NK-92 (cell line): ENCODE data around the gene TPCN1.

ENCODE experiments used
- DNase-seq: peaks from one replicate; lab custom pipeline; 2025; ENCODE audit not compliant: unreplicated experiment; lab: John Stamatoyannopoulos, UW

Gene TPCN1

DNA sequence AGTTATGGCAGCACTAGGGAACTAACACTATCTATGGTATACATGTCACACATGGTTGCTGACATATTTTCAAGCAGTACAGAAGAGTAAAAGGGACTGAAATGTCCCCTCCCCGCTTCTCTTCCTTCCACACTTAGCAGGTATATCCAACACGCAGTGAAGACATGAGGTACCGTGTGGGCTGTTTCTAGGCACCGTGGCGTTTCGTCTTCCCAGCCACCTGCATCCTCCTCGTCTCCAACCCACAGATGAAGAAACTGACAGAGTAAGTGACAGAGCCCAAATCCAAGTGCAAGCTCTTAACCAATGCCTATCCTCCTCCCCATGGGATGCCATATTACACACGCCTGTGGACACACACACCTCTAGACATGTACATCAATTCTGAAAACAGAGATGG lies 81.2 kb downstream of the TPCN1 start:
- DNase-seq: no peak

DNA sequence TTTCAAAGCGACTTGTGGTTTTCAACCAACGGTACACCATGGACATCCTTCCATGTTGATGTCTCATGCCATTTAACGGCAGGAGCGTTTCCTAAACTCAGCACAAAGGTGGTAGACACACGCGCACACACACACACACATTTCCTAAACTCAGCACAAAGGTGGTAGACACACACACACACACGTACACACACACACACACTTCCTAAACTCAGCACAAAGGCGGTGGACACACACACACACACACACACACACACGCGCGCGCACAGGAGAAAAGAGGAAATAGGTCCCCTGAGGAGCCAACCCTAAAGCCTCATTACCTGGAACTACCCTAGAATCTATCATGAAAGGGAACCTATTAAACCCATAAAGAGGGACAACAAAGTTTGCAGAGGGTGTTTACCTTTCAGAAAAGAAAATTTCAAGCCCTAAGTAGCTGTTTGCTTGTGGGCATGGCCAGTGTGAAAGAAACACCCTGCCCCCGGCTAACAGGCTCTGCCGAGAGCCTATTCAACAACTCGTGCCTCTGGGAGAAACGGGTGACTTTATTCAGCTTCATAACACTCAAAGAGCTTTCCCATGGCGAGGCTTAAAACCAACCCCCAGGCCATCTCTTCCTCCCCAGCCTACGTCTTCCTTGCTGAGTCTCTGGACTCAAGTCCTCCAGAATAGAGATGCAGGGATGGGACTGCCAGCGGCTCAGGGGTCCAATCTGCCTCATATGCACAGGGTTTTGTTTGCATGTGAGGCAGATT lies 81.8 kb downstream of the TPCN1 start:
- DNase-seq: no peak

DNA sequence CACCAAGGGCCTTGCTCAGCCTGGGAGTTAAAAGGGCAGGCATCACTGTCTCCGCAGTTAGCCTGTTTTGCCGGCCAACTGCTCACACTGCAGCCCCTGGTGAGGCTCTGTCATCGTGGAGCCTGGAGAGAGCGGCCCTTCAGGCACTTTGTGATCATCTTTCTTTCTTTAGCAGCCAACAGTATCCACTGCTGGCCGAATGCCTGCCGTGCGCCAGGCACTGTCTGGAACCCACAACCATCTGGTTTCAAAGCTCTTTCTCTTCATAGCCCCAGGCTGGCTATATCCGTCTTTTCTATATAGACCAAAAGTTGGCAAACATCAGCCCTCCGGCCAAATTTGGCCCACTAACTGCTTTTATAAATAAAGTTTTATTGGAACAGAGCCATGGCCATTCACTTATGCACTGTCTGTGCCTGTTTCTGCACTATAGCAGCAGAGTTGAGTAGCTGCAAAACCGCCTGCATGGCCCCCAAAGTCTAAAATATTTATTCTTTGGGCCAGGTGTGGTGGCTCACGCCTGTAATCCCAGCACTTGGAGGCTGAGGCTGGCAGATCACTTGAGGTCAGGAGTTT lies 84.1 kb downstream of the TPCN1 start:
- DNase-seq: no peak

DNA sequence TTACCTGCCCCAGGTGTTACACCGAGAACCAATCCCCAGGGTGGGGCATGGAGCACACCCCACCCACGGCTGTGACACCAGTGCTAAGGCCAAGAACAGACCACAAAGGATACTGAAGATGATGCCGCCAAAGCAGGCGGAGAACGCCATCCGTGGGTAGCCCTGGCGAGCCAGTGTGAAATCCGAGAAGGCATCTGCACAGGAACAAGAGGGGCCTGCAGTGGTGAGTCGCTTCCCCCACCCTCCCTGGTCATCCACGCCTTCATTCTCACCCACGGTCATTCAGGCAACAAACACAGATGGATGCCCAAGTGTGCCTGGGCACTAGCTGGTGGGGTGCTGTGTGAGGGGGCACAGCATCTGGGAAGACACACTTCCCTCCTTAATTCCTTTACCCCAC lies 85.1 kb downstream of the TPCN1 start:
- DNase-seq: no peak

DNA sequence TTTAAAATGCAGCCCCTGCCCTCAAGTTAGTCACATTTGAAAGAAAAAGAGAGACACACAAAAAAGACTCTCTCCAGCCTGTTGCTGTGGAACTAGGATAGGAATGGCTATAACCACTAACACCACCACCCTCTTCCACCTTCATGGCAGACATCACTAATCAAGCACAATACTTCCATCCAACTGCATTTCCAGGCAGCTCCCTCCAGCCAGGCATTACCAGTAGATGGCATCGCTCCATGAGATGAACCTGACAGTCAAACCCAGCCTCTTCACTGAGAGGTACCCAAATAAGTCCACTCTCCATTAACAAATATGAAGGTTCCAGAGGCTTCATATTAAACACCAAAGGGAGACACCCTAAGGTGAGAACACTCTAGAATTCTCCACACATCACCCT lies 89.2 kb downstream of the TPCN1 start:
- no peak for DNase-seq

DNA sequence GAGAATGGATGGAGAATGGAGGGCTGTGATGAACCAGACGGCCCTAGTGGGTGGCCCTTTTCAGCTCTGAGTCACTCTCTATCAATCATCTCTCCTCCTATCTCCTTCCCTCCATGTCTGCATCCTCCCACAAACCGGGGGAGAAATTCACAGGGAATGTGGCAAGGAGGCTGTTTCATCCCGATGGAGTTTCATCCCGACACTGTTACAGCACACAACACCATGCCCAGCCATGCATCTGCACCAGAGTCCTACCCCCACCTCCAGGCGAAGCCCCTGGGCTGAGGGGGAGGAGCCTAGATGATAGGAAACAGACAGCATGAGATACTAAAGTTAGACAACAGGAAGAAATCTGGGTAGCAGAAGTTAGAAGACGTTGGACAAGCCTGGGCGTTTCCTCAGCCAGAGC lies 92.9 kb downstream of the TPCN1 start:
- DNase-seq: no peak

DNA sequence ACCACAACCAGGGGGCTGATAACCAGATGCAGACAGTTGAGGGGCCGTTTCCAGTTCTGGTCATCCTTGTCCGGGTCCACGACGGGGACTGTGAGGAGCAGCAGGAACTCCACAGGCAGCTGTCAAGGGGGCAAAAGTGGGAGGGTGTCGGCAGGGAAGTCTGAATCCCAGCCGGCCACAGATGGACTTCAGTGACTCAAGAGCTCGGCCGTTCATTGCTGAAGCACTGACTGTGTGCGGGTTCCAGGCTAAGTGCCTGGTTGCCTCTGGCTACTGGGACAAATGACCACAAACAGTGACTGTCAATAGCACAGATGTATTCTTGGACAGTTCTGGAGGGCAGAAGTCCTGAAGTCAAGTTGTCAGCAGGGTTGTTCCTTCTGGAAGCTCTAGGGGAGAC lies 94.1 kb downstream of the TPCN1 start:
- no peak for DNase-seq

DNA sequence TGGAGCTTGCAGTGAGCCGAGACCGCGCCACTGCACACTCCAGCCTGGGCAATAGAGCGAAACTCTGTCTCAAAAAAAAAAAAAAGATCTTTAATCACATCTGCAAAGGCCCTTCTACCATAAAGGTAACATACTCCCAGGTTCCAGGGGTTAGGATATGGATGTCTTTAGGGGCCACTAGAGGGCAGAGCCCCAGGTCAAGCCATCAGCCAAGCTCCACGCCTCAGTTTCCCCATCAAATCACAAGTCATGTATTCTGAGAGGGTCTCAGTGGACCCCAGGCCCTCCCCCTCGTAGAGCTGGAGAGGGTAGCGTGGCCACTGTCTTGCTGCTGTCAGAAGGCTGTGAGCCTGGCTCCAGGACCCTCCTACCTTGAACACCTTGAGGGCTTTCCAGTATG lies 94.9 kb downstream of the TPCN1 start:
- no peak for DNase-seq

DNA sequence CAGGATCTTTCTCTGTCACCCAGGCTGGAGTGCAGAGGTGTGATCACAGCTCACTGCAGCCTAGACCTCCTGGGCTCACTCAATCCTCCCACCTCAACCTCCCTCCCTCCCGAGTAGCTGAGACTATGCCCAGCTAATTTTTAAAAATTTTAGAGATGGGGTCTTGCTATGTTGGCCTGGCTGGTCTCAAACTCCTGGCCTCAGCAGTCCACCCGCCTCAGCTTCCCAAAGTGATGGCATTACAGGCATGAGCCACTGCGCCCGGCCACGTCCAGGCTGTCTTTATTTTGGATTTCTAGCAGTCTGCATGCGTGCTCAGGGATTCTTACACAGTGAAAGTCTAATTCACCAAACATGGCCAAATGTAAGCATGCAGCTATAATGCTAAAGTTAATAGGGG lies 95.9 kb downstream of the TPCN1 start:
- no peak for DNase-seq

DNA sequence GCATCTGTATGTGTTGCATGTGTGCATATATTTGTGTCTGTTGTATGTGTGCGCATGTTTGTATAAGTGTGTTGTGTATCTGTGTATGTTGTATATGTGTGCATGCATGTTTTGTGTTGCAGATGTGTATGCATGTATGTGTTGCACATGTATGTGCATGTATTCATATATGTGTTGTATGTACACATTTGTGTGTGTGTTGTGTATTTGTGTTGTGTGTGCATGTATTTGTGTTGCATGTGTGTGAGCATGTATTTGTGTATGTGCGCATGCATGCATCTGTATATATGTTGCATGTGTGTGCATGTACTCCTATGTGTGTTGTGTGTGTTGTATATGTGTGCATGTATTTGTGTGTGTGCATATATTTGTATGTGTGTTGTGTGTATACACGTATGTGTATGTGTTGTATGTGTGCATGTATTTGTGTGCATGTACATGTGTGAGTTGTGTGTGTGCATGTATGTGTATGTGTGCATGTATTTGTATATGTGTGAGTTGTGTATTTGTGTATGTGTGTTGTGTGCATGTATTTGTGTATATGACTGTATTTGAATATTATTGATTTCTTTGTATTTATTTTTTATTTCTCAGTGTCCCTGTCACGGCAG lies 96.9 kb downstream of the TPCN1 start:
- DNase-seq: no peak

DNA sequence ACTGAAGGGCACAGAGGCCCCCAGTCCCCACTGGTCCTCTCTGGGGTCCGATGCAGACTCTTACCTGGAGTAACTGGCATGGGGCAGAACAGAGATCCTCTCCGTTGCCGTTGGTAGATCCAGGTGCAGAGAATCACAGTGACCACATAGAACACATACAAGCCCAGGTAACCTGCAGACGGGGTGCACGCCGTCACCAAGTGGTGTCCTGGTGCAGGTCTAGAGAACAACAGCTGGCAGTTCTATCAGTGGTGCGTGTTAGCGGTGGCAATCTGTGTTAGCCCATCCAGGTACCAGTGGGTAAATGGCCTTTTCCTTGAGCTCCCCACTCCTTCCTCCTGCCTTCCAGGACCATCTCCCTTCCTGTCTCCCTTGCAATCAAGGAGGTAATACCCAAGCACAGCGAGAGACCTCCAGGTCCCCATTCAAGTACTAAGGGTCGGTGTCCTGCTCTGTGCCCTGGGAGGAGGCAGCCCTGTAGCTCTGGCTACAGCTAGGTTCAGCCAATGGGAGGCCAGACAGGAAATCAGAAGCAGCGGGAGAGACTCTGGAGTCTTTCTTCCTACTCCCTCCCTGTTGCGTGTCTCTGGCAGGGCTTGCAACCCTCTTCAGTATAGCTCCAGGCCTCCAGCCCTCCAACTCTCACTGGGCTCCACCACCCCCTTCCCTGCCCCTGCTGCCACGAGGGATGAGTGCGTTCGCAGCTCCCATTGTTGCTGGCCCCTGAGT lies 97.8 kb downstream of the TPCN1 start:
- no peak for DNase-seq

DNA sequence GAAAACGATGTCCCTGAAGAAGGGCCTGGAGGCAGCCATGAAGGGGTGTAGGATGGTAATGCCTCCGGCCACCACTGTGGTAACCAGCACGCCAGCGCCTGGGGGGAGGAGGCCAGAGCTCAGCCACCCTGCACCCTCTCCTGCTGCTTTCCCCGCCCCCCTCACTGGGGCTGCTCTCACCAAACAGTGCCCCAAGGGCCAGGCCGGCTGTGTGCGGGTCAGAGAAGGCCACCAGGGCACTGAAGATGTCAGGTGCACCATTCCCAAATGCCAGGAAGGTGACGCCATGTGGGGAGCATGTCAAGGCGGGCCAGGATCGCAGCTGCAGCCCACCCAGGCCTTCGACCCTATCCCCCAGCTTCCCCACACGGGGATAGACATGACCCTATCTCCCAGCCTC lies 99.1 kb downstream of the TPCN1 start:
- no peak for DNase-seq

DNA sequence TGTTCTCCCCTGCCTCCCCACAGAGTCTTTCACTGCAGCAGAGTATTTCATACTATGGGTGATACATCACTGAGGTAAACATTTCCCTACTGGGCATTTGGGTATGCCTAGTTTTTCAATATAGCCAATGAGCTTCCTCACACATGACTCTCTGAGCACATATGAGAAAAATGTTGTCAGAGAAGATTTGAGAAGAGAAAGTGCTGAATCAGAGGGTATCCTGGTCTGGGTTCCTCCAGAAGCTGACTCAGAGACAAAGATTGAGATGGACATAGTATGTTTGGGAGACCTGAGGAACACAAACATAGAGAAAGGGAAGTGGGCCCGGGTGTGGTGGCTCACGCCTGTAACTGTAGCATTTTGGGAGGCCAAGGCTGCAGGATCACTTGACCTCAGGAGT lies 101.1 kb downstream of the TPCN1 start:
- DNase-seq: no peak

DNA sequence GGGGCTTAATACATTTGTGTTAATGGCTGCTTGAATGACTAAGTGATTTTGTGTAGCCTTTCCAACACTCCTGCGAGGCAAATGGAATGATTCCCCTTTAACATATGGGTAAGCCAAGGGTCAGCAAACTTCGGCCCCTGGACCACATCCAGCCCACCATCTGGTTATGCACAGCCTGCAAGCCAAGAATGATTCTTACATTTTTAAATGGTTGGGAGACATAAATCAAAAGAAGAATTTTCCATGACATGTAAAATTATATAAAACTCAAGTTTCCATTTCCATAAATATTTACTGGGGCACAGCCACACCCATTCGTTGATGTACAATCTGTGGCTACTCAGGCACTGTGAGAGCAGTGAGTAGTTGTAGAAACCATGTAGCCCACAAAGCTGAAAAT lies 104.7 kb downstream of the TPCN1 start:
- DNase-seq: no peak

DNA sequence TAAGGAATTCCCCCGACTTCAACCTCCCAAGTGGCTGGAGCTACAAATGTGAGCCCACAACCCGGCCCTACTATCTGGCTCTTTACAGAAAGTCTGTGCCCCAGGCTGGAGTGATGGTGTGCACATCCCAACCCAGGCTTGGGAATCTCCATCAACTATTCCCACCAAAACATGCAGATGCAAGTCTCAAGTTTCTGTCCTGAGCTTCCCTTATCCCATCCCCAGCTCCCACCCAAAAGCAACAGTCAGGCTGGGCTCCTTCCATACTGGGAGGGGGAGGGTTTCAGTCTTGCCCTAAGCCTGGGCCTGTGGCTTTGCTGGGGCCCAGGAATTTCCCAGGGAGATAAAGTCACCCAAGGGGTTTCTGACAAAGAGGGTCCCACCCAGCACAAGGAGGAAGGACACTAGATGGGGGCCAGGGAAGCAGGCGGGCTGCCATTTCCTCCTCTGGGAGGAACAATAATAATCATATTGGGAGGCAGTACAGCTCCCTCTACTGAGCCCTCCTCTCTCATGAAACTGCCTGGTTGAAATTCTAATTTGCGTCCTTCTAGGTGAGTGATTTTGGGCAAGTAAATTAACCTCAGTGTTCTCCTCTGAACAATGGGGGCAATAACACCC lies 105.6 kb downstream of the TPCN1 start:
- no peak for DNase-seq

DNA sequence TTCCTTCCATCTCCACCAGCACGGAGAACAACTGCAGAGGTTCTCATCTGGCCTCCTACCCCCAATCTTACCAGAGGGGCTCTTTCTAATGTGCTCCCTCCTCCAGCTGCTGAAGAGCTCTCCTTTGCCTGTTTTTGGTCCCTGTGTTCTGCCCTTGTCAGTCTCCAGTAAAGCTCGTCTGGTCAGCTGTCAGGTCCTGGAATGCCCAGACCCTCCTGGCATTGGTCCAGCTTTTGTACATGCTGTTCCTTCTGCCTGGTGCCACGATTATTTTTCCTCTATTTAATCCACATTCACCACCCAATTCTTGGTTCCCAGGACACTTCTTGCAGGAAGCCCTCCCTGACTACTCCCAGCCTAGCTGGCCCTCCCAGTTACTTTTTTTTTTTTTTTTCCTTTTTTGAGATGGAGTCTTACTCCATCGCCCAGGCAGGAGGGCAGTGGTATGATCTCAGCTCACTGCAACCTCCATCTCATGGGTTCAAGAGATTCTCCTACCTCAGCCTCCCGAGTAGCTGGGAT lies 107.2 kb downstream of the TPCN1 start:
- no peak for DNase-seq

DNA sequence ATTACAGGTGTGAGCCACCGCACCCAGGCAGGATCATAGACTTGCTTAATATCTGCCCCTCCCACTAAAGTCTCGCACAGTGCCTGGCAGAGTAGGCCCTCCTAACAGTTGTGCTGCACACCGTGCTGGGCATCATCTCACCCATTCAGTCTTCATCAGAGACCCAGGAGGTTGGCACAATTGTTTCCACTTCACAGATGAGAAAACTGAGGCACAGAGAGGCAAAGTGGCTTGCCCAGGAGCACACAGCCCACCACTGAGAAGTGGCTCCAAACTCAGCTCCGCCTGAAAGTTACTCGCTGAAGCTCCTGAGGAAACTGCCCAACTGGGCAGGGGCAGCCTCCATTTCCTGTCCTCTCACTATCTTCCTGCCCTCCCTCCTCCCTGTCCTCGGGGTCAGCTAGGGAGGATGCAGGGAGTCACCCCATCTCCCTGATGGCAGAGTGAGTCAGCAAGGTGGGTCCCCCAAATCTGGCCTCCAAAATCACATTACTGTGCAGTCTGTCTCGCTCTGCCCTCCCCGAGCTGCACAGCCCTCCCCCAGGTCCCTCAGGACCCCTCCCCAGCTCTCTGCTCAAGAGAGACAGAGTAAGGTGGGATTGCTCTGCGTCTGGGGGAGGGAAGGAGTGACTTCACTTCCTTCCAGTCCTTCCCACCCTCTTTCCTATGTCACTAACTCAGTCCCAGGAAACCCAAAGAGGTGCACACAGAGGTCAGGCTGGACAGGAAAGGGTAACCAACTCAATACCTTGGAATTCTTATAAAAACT lies 107.9 kb downstream of the TPCN1 start:
- no peak for DNase-seq

DNA sequence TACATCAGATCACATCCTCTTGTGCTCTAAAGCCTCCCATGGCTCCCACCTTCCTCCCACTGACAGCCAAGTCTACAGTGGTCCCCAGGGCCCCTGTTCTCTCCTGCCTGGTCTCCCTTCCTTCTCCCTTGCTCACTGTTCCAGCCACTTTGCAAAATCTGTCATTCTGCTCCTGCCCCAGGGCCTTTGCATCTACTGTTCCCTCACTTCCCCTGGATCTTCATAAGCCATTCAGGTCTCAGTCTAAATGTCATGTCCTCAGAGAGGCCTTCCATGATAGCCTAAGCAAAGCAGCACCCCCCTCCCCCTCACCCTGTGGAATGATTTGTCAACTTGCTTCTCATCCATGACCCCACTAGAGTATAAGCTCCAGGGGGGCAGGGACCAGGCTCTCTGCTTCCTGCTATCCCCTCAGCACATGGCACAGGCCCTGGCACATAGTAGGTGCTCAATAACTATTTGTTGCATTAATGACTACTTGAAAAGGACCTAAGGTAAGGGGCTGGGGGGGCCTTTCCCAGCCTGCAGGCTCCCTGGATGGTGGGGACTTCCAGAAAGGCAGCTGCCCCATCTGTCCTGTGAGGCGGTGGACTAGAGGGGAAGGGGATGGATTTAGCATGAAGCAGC lies 108.6 kb downstream of the TPCN1 start:
- no peak for DNase-seq

DNA sequence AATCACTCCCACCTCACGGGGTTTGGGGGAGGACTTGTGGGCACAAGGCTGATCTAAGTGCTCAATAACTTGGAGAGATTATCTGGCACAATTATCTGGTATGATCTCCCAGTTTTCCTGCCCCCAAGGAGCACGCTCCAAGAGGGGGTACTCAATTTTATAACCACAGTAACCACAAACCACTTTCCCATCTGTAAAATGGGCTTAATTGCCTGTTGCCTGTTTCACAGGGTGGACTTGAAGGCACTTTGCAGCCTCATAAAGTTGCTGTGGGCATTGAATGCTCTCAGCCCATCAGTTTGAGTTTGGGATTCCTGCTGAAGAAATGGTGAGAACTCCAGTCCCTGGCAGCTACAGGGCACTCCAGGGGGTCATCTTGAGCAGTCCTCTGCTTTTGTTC lies 109.2 kb downstream of the TPCN1 start:
- no peak for DNase-seq
